Measurements from ENCODE around the gene FALEC. TPM values are rescaled to one million over a fixed set of nuclear protein-coding genes. Genes with fewer than 3 reads are reported as not detected.

The FALEC gene
- total RNA-seq = not detected

- Histone ChIP-seq H3K4me1 (ENCODE audit: control insufficient read depth in 1 of 2, low read depth in 2 of 2) (peaks cover 4 to 15% of the 10 kb centered on the region in 2 donors), H3K9me3 (no peaks in the 10 kb centered on the region), H3K27me3 (replicated peaks; ENCODE audit: insufficient read depth) (no peaks in the 10 kb centered on the region), H3K4me3 (peak within 1 kb of the TSS; percentile 94), H3K27ac (peak within 1 kb of the TSS; percentile 51 to 64), H3K36me3 (no peaks in the 10 kb centered on the region)
- ATAC-seq (ENCODE audit: insufficient number of reproducible peaks, low FRiP score, low read depth) = peak; percentile 92
- no peak for TF ChIP-seq CTCF (IDR thresholded peaks at IDR 0.05)
- peak; percentile 74 for DNase-seq (ENCODE audit: low spot score)
These were observed at the start of gene FALEC for GRCh38 chr1:150515328-150516049. TSS of gene FALEC (plus strand) at chr1:150515752.

DNA sequence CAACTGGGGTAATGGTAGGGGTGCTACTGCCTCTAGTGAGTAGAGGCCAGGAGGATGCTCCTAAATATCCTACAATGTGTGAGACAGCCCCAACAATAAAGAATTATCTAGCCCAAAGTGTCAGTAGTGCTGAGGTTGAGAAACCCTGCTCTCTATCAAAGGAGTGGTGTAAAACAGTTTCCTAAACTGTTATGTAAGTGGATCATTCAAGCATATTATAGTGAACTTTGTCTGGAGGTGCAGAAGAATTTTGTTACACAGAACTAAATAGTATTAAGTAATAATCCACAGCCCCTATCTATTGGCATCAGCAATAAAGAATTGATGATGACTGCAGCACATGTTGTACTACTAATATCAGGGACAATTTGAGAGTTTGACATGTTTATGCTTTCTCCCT, 48.6 kb upstream of the FALEC start:
- H3K4me1 ChIP-seq (ENCODE audit: control insufficient read depth in 1 of 2, low read depth in 2 of 2) = peaks cover 0 to 4% of the 10 kb centered on the region in 2 donors
- H3K4me3 ChIP-seq = no peak overlapping the region
- no peak for ATAC-seq (ENCODE audit: insufficient number of reproducible peaks, low FRiP score, low read depth)
- no peak overlapping the region for H3K27ac ChIP-seq
- no peak for DNase-seq (ENCODE audit: low spot score)
- peaks cover 30% of the 10 kb centered on the region for H3K36me3 ChIP-seq
- H3K9me3 ChIP-seq = no peaks in the 10 kb centered on the region
- H3K27me3 ChIP-seq (replicated peaks; ENCODE audit: insufficient read depth) = no peaks in the 10 kb centered on the region
- no peak for TF ChIP-seq CTCF (IDR thresholded peaks at IDR 0.05)

GRCh38 chr1:150469291-150469690, 46.3 kb upstream of the FALEC start:
- H3K4me3 ChIP-seq = no peak overlapping the region
- ATAC-seq (ENCODE audit: insufficient number of reproducible peaks, low FRiP score, low read depth) (no peak), DNase-seq (ENCODE audit: low spot score) (no peak)
- no peaks in the 10 kb centered on the region for H3K9me3 ChIP-seq
- H3K27ac ChIP-seq = peak overlapping the region in 1 of 2 donors; percentile 13
- TF ChIP-seq CTCF (IDR thresholded peaks at IDR 0.05) = no peak
- H3K36me3 ChIP-seq = peaks cover 42% of the 10 kb centered on the region
- no peaks in the 10 kb centered on the region for H3K27me3 ChIP-seq (replicated peaks; ENCODE audit: insufficient read depth)
- peaks cover 0 to 4% of the 10 kb centered on the region in 2 donors for H3K4me1 ChIP-seq (ENCODE audit: control insufficient read depth in 1 of 2, low read depth in 2 of 2)

- Histone ChIP-seq H3K4me3 (no peak overlapping the region), H3K9me3 (no peaks in the 10 kb centered on the region), H3K27me3 (replicated peaks; ENCODE audit: insufficient read depth) (no peaks in the 10 kb centered on the region), H3K27ac (no peak overlapping the region), H3K4me1 (ENCODE audit: control insufficient read depth in 1 of 2, low read depth in 2 of 2) (peaks cover 0 to 4% of the 10 kb centered on the region in 2 donors), H3K36me3 (peaks cover 31% of the 10 kb centered on the region)
- no peak for TF ChIP-seq CTCF (IDR thresholded peaks at IDR 0.05)
- ATAC-seq (ENCODE audit: insufficient number of reproducible peaks, low FRiP score, low read depth) (no peak), DNase-seq (ENCODE audit: low spot score) (no peak)
These were observed 42.9 kb upstream of the FALEC start for GRCh38 chr1:150472601-150473200.

DNA sequence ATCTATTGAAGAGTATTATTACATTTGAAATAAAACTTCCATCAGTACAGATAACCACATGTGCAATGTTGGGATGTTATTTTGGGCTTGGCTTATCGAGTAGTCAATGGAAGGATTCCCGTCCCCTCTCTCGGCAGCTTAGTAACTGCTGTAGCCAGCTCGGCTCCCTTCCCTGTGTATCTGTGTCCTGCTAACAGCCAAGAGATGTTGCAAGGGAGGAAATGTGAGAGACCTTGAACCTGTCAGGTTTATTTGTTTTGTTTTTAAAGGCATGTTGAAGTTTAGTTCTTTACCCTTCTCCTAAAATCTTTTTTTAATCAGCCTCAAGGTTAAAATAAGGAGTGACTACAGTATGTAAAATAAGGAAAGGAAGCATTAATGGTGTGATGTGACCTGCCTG, 41.9 kb upstream of the FALEC start:
- Histone ChIP-seq H3K27ac (no peak overlapping the region), H3K36me3 (peaks cover 29% of the 10 kb centered on the region), H3K4me3 (no peak overlapping the region), H3K27me3 (replicated peaks; ENCODE audit: insufficient read depth) (no peaks in the 10 kb centered on the region), H3K4me1 (ENCODE audit: control insufficient read depth in 1 of 2, low read depth in 2 of 2) (peaks cover 0 to 4% of the 10 kb centered on the region in 2 donors), H3K9me3 (no peaks in the 10 kb centered on the region)
- no peak for TF ChIP-seq CTCF (IDR thresholded peaks at IDR 0.05)
- ATAC-seq (ENCODE audit: insufficient number of reproducible peaks, low FRiP score, low read depth) = no peak
- no peak for DNase-seq (ENCODE audit: low spot score)

Data from thoracic aorta (tissue), 2 donors.